Measurements from ENCODE around the gene ZRANB1.

DNA sequence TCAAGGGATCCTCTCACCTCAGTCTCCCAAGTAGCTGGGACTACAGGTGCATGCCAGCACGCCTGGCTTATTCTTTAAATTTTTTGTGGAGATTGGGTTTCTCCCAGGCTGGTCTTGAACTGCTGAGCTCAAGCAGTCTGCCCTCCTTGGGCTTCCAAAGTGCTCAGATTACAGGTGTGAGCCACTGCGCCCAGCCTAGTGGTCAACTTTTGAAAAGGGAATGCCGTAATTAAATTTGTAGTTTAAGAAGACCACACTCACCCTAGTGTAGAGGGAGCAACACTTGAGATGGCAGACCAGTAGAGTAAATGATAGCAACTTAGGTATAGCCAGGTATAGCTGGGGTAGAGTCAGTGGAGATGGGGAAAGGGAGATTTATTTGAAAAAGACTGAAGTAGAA, 17.6 kb downstream of the ZRANB1 start:
- TF ChIP-seq, protein P1, sequence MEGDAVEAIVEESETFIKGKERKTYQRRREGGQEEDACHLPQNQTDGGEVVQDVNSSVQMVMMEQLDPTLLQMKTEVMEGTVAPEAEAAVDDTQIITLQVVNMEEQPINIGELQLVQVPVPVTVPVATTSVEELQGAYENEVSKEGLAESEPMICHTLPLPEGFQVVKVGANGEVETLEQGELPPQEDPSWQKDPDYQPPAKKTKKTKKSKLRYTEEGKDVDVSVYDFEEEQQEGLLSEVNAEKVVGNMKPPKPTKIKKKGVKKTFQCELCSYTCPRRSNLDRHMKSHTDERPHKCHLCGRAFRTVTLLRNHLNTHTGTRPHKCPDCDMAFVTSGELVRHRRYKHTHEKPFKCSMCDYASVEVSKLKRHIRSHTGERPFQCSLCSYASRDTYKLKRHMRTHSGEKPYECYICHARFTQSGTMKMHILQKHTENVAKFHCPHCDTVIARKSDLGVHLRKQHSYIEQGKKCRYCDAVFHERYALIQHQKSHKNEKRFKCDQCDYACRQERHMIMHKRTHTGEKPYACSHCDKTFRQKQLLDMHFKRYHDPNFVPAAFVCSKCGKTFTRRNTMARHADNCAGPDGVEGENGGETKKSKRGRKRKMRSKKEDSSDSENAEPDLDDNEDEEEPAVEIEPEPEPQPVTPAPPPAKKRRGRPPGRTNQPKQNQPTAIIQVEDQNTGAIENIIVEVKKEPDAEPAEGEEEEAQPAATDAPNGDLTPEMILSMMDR (IDR thresholded peaks at IDR 0.05), result no peak
- TF ChIP-seq EZH2phosphoT487 (IDR thresholded peaks at IDR 0.05; ENCODE audit: borderline replicate concordance, low read depth) (no peak), NFIC (IDR thresholded peaks at IDR 0.05; ENCODE audit: borderline replicate concordance) (no peak), RAD21 (IDR thresholded peaks at IDR 0.05; ENCODE audit: low read length) (no peak), TAF1 (IDR thresholded peaks at IDR 0.05; ENCODE audit: borderline replicate concordance, low read depth, low read length) (no peak), SIN3A (IDR thresholded peaks at IDR 0.05; ENCODE audit: borderline replicate concordance, low read depth, low read length) (no peak), NRF1 (IDR thresholded peaks at IDR 0.05; ENCODE audit: low read depth, low read length) (no peak), EP300 (IDR thresholded peaks at IDR 0.05; ENCODE audit: borderline replicate concordance in 1 of 2, low read depth in 1 of 2, low read length in 1 of 2) (no peak)
- TF ChIP-seq, protein P2, sequence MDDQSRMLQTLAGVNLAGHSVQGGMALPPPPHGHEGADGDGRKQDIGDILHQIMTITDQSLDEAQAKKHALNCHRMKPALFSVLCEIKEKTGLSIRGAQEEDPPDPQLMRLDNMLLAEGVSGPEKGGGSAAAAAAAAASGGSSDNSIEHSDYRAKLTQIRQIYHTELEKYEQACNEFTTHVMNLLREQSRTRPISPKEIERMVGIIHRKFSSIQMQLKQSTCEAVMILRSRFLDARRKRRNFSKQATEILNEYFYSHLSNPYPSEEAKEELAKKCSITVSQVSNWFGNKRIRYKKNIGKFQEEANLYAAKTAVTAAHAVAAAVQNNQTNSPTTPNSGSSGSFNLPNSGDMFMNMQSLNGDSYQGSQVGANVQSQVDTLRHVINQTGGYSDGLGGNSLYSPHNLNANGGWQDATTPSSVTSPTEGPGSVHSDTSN (IDR thresholded peaks at IDR 0.05), result no peak
- TF ChIP-seq, protein P3, sequence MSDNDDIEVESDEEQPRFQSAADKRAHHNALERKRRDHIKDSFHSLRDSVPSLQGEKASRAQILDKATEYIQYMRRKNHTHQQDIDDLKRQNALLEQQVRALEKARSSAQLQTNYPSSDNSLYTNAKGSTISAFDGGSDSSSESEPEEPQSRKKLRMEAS (IDR thresholded peaks at IDR 0.05; ENCODE audit: low read depth), result no peak
- TF ChIP-seq, protein P4, sequence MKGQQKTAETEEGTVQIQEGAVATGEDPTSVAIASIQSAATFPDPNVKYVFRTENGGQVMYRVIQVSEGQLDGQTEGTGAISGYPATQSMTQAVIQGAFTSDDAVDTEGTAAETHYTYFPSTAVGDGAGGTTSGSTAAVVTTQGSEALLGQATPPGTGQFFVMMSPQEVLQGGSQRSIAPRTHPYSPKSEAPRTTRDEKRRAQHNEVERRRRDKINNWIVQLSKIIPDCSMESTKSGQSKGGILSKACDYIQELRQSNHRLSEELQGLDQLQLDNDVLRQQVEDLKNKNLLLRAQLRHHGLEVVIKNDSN (IDR thresholded peaks at IDR 0.05; ENCODE audit: borderline replicate concordance, low read depth), result no peak

All from SK-N-SH (cell line).